ENCODE data around the gene MRPS34.
A peak's percentile ranks its signal among the peaks of the same experiment; 100 is the strongest.
"Not testable (repeated sequence)": the region's sequence is repeated elsewhere in the genome, so short reads cannot be mapped to it uniquely, and the experiment has no call there.

The MRPS34 gene
- 19.9 to 125 (median 54.5) reads per million in 3 experiments for total RNA-seq

GRCh38 chr16:1772908-1773702 is at the start of gene MRPS34:
MRPS34 (minus strand) TSS chr16:1773134; CDS start chr16:1773119, 15 bp downstream.
- peak; percentile 69 for DNase-seq

- no peak for DNase-seq
These were observed 49.1 kb upstream of the MRPS34 start for GRCh38 chr16:1821861-1822611.

GRCh38 chr16:1820946-1821290 is 48.0 kb upstream of the MRPS34 start:
- DNase-seq: no peak

GRCh38 chr16:1820096-1820945 is 47.4 kb upstream of the MRPS34 start:
- no peak for DNase-seq

GRCh38 chr16:1819611-1820010 is 46.7 kb upstream of the MRPS34 start:
- no peak for DNase-seq

GRCh38 chr16:1818873-1819525 is 46.1 kb upstream of the MRPS34 start:
- DNase-seq: no peak

GRCh38 chr16:1818204-1818872 is 45.4 kb upstream of the MRPS34 start:
- no peak for DNase-seq

GRCh38 chr16:1817716-1818115 is 44.8 kb upstream of the MRPS34 start:
- DNase-seq: no peak

- no peak for DNase-seq
These were observed 44.3 kb upstream of the MRPS34 start for GRCh38 chr16:1817276-1817589.

- no peak for DNase-seq
These were observed 43.7 kb upstream of the MRPS34 start for GRCh38 chr16:1816396-1817275.

GRCh38 chr16:1815461-1815860 is 42.5 kb upstream of the MRPS34 start:
- no peak for DNase-seq

- peak; percentile 22 for DNase-seq
These were observed 39.8 kb upstream of the MRPS34 start for GRCh38 chr16:1812732-1813163.

- no peak for DNase-seq
These were observed 37.6 kb upstream of the MRPS34 start for GRCh38 chr16:1810536-1810935.

- DNase-seq: no peak
These were observed 37.2 kb upstream of the MRPS34 start for GRCh38 chr16:1810106-1810505.

- no peak for DNase-seq
These were observed 36.4 kb upstream of the MRPS34 start for GRCh38 chr16:1809281-1809801.

- DNase-seq: no peak
These were observed 35.8 kb upstream of the MRPS34 start for GRCh38 chr16:1808691-1809090.

GRCh38 chr16:1807626-1808025 is 34.7 kb upstream of the MRPS34 start:
- no peak for DNase-seq

GRCh38 chr16:1800701-1801100 is 27.8 kb upstream of the MRPS34 start:
- no peak for DNase-seq

- DNase-seq: not testable (repeated sequence)
These were observed 26.3 kb upstream of the MRPS34 start for GRCh38 chr16:1799263-1799662.

GRCh38 chr16:1794908-1795666 is 22.2 kb upstream of the MRPS34 start:
- DNase-seq: no peak

Data from central memory CD4-positive, alpha-beta T cell (primary cell).